ENCODE results near the gene FAAP20. TPM values are rescaled to one million over a fixed set of nuclear protein-coding genes. Genes with fewer than 3 reads are reported as not detected.
A peak's percentile ranks its signal among the peaks of the same experiment; 100 is the strongest.

The FAAP20 gene
- total and polyA plus RNA-seq, 9 of the 15 experiments (the other 6 are each of a cell fraction or from before 2014, with no cell fraction given), result 0.58 to 143 (median 9.9) TPM

DNA sequence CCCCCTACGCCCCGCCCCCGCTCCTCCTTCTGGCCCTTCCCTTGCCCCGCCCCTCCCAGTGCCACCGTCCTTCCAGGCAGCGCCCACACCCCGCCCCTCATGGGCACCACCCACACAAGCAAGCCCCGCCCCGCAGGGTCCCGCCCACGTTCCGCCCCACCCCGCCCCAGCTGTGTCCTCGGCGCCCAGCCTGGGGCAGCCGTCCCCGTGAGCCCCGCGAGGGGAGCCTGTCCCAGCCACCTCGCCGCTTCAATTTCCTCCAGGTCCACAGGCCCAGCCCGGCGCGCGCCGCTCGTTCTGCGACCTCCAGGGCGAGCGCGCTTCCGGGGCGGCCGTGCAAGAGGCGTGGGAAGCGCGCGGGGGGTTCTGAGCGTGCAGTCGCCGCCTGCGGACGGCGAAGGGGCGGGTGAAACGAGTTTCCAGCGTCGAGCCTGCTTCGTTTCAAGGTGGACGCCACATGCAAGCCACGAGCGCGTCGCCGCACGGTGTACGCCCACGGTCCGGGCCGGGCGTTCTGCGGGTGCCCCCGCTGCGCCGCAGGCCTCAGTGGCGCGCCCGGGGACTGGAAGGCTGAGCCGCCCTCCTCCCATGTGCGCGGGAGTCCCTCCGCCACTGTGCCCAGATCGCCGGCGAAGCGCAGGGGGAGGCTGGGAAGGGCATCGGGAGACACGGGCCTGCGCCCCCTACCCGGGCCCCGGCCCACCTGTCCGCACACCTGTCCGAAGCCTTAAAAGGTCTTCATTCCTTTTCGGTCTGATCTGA, 10.8 kb upstream of the FAAP20 start (continued):
- TF ChIP-seq ARID3B (CRISPR knock-in tag; IDR thresholded peaks at IDR 0.05; ENCODE audit: borderline replicate concordance) (0 out of 2 replicates have a peak, but pooled peaks have one; percentile 18), EWSR1 (IDR thresholded peaks at IDR 0.05; ENCODE audit: borderline replicate concordance, low read depth, partially characterized antibody) (no peak), KDM1A (IDR thresholded peaks at IDR 0.05) (no peak), HOMEZ (CRISPR knock-in tag; IDR thresholded peaks at IDR 0.05) (peak; percentile 81; the same call in 1 of the 2 replicates), NR2C2 (CRISPR knock-in tag; IDR thresholded peaks at IDR 0.05) (peak; percentile 66), NR2C2 (tag; IDR thresholded peaks at IDR 0.05) (peak; percentile 38; the same call in 1 of the 2 replicates), RBM34 (IDR thresholded peaks at IDR 0.05; ENCODE audit: borderline replicate concordance, insufficient read depth, low read length) (no peak), ETV6 (IDR thresholded peaks at IDR 0.05; ENCODE audit: borderline replicate concordance in 1 of 2, low read depth in 2 of 2, low read length in 1 of 2) (no peak), ETV6 (CRISPR knock-in tag; IDR thresholded peaks at IDR 0.05; ENCODE audit: borderline replicate concordance) (no peak; the same call in 1 of the 2 replicates), MECOM (CRISPR knock-in tag; IDR thresholded peaks at IDR 0.05) (no peak), AFF4 (CRISPR knock-in tag; IDR thresholded peaks at IDR 0.05) (0 out of 2 replicates have a peak, but pooled peaks have one; percentile 58), ATF1 (CRISPR knock-in tag; IDR thresholded peaks at IDR 0.05) (no peak), ATF1 (tag; IDR thresholded peaks at IDR 0.05) (peak; percentile 67), ZBTB17 (CRISPR knock-in tag; IDR thresholded peaks at IDR 0.05) (peak; percentile 82; the same call in 1 of the 2 replicates), HMGN3 (IDR thresholded peaks at IDR 0.05; ENCODE audit: borderline replicate concordance, extremely low read depth, insufficient read length, low read depth, low read length) (peak; percentile 45), SMARCA4 (IDR thresholded peaks at IDR 0.05) (no peak)
- TF ChIP-seq, protein P1, sequence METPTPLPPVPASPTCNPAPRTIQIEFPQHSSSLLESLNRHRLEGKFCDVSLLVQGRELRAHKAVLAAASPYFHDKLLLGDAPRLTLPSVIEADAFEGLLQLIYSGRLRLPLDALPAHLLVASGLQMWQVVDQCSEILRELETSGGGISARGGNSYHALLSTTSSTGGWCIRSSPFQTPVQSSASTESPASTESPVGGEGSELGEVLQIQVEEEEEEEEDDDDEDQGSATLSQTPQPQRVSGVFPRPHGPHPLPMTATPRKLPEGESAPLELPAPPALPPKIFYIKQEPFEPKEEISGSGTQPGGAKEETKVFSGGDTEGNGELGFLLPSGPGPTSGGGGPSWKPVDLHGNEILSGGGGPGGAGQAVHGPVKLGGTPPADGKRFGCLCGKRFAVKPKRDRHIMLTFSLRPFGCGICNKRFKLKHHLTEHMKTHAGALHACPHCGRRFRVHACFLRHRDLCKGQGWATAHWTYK (CRISPR knock-in tag; IDR thresholded peaks at IDR 0.05), result peak; percentile 91; the same call in 1 of the 2 replicates
